AG08396 (cell line): Measurements from ENCODE around the gene ASCC3.

Source experiments
- DNase-seq: peaks from one replicate; pipeline ENCODE4 v3.0.0; 2012; ENCODE audit warnings: low spot score, mixed read lengths

Gene ASCC3

DNA sequence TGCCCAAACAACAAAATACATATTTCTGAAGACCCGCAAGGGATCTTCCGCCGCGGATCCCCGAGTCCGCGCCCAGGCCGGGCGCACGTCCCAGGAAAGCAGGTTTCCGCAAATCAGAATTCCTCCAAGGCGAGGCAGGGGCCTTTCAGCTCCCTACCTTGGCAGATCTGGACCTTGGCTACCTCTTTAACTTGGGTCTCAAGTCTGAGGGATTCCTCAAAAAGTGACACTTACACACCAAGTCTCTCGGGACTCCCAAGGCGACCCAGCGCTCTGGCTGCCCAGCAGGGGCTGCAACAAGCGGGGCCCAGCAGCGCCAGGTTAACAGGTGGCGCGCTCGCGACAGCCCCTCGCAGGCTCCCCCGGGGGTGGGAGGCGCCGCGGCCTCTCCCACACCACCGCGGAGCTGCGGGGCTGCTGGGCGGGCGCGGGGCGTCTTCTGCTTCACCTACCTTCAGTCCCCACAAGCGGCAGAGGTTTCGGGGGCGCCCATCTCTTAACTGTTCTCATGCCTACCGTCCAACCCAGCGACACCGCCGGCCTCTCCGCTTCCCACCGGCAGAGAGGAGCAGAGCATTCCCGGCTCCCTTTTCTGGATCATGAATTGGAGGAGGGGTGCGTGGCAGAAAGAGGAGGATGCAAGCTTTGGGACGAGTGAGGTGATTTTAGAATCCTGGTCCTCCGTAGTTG lies 416.8 kb downstream of the ASCC3 start:
- no peak for DNase-seq

DNA sequence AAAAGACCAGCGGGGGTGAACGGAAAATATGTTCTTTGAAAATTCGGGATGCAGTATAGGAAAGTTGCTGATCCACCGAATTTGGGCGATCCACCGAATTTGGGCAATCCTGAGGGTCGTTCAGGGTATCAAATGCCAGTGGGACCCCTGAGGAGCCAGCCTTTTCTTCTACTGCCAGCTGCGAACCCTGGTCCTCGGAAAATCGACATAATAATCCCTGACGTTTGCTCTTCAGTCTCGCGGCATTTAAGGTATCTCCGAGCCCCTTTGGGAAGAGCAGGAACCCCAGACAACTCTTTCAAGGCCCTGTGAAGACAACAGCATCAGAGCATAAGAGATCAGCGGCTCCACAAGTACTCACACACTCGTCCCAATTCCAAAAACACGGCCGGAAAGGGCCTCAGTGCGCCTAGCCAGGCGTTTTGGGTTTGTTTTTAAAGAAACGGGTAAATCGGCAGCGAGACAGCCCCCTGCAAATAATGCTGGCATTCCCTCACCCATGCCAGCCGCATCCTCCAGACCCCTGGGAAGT lies 417.4 kb downstream of the ASCC3 start:
- DNase-seq, result no peak

DNA sequence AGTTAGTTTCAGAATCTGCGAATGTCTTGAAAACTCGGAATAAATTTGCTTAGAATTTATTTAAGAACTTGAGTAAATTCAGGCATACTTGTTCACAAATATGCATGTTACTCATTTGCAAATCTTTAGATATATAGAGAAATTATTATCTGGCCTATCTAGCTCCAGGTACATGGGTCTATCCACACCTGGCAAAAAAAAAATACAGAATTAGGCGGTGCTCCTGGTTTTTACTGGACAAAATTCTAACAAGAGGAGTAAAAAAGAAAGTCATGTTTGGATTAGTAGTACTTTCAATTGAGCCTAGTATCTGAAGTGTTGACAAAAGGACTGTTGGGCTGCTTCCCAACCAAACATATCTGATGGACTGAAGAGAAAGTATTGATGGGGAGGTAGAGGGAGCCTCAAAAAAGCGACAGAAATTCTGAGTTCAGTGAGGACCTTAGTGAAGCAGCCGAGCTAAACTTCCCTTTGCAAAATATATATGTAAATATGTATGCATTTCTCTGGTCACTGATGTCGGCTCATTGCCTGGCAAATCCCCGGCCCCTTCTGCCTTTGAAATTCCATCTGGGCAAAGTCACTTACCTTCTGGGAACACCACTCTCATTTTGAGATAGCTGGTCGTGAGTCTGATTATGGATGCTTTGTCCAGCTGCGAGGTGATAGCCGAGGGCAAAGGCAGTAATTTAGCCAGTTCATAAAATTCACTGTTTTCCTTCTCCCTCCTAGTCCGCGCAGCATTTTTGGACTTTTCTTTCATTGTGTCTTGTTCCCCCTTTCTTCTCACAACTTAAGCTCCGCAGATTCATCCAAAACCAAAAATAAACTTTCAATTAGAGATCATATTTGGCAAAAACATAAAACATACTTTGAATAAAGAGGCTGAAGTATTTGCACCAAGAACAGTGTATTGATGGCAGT lies 418.2 kb downstream of the ASCC3 start:
- DNase-seq, result no peak

DNA sequence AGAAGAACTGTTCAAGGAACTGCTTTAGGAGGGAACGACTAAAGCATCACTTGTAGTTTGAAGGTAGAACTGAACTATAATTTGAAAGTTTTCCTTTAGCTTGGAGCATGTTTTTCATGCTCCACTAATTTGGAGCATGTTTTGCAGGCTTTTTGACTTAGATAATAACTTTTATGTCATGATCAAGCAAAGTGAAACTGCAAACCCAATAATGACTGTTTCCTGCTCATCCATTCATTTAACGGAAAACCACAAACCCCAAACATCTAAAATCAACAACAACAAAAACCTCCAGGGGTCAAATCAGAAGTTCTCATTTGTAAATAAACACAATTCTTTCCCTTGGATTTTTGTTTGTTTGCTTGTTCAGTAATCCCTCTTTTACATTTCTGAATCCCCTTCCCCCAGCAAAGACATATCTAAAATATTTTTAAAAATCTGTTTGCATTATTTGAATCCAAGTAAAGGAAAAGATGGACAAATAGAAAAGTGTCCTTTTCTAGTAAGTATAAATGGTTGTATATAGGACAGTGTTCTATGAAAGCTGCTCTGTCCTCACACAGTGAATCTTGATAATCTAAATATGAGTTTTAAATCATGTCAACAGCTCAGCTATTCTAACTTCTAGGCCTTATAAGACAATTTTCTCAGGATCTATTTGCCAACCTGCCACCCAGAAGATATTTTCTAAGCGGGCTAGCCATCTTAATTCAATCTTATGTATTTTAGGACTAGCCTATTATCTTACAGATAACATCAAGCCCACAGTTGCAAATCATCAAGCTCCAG lies 419.0 kb downstream of the ASCC3 start:
- DNase-seq, result no peak

DNA sequence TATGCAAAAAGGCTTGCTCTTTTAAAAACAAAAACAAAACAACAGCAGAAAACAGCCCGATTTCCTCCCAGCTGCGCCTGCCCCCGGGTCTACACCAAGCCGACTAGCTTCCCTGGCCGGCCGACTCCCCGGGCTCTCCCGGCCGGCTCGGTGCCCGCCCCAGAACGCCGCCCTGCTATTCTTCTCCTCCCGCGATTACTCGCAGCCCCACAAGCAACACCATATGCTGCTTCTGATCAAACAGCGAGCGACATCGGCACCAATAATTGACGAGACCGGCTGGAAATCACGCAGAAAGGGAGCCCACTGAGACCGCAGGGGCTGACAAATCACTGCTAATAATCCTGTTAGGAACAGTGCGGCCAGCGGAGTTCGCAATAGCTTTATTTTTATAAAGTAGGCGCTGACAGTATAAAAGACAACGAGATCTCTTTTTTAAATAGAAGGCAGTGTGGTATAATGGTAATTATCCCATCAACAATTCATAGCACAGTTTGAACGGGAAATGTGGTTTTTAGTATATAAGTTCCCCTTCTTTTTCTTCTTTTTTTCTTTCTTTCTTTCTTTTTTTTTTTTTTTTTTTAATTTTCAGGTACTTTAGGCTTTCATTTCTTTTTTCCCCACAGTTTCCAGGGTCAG lies 419.7 kb downstream of the ASCC3 start:
- DNase-seq, result no peak

DNA sequence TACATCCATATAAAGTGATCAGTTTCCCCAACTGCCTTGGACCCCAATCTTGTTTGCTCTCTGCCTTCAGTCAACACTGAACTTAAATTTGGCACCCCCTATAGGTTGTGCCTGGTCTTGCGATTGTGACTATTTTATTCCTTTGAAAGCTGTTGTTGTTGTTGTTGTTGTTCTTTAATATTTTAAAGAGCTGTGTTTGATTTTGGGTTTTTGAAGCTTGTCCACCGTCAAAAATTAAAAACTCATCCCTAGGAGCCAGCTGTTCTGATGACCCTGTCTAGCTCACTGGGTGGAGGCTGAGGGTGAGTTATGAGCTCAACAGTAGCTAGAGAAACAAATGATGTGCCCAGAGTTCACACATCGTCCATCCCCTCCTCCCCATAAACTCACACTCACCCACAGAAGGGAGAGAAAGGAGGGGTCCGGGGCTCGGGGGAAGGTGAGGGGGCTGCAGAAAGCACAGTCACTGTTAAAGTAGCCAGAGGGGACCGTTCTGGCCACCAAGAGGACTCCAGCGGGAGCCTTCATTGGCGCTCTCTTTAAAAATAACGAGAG lies 420.4 kb downstream of the ASCC3 start:
- no peak for DNase-seq

DNA sequence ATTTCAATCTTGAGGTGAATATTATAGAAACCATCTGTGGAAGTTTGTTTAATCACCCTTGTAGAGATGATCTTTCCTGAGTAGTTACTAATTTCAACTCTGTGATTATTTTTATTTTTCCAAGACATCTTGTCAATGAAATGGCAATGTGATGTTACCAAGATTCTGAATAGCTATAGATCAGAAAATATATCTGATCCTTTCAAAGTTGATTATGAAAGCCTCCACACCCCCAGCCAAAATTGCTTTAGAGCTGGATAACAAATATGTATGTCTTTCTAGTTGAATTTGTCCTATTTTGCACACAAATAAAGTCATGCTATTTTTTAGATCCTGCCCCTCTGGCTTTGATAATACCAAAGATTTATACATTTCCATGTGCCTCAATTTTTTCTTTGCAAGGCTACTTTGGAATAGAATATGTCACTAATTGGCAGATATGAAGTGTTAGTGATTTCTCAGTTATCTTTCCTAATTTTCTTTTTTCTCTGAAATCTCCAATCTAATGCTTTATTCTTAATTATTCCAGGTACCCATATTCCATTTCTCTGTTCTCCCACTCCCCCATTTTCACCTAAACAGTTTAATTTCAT lies 421.4 kb downstream of the ASCC3 start:
- no peak for DNase-seq

DNA sequence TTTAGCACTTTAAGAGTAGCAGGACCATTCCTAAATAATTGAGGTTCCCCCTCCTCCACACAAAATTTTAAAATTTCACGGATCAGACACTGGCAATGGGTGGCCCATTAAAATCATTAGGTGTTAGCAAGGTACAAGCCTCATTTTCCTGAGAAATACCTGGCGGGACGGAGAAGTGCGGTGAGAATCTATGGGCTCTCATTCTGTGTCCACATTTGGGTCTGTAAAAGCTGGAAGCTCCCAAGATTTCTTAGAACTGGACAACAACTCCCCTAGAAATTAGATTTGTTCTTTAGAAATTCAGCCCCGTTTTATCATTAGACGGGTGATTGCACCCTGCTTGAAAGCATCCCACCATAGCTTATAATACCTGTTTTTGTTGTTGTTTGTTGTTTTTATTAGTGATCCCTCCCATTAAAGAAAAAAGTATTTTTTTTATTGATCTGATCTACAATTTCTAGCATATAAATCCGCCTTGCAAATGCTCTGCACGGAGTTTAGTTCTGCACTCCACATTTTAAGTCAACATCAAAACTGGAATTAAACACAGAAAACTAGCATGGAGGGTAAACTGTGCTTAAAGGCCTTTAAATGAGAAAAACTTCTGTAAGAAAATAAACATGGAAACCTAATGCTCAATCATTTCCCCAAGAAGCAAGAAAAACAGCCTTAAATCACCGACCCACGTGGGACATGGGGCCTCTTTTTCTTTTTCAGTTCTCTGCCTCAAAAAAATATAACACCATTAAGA lies 422.1 kb downstream of the ASCC3 start:
- DNase-seq, result no peak
